ENCODE results near the gene TRAPPC14.

The TRAPPC14 gene

GRCh38 chr7:100176096-100177044, 17.8 kb upstream of the TRAPPC14 start:
- peak overlapping the region; percentile 86 for H3K4me3 ChIP-seq (ENCODE audit: low read depth, low read length)
- TF ChIP-seq, protein P1, sequence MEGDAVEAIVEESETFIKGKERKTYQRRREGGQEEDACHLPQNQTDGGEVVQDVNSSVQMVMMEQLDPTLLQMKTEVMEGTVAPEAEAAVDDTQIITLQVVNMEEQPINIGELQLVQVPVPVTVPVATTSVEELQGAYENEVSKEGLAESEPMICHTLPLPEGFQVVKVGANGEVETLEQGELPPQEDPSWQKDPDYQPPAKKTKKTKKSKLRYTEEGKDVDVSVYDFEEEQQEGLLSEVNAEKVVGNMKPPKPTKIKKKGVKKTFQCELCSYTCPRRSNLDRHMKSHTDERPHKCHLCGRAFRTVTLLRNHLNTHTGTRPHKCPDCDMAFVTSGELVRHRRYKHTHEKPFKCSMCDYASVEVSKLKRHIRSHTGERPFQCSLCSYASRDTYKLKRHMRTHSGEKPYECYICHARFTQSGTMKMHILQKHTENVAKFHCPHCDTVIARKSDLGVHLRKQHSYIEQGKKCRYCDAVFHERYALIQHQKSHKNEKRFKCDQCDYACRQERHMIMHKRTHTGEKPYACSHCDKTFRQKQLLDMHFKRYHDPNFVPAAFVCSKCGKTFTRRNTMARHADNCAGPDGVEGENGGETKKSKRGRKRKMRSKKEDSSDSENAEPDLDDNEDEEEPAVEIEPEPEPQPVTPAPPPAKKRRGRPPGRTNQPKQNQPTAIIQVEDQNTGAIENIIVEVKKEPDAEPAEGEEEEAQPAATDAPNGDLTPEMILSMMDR (IDR thresholded peaks at IDR 0.05; ENCODE audit: low read depth, low read length) = no peak

GRCh38 chr7:100175296-100175935, 16.9 kb upstream of the TRAPPC14 start:
- TF ChIP-seq, protein P1 (IDR thresholded peaks at IDR 0.05; ENCODE audit: low read depth, low read length) = no peak
- no peak overlapping the region for H3K4me3 ChIP-seq (ENCODE audit: low read depth, low read length)

DNA sequence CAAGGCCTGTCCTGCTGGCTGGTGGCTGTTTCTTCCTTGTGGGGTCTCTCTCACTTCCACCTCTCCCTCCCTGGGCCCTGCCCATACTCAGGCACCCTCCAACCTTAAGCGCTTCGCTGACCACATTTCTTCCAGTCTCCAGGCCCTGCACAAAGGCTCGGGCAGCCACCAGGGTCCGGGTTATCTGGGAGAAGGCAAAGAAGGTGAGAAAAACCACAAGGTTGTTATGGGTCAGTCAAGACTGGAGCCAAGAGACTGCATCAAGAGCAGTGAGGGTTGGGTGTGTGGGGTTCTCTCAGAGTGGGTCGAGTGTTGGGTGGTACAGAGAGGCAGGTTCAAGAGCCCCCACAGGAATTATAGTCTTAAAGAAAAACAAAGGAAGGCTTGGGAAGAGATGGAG, 16.1 kb upstream of the TRAPPC14 start:
- TF ChIP-seq, protein P1 (IDR thresholded peaks at IDR 0.05; ENCODE audit: low read depth, low read length) = no peak
- no peak overlapping the region for H3K4me3 ChIP-seq (ENCODE audit: low read depth, low read length)

DNA sequence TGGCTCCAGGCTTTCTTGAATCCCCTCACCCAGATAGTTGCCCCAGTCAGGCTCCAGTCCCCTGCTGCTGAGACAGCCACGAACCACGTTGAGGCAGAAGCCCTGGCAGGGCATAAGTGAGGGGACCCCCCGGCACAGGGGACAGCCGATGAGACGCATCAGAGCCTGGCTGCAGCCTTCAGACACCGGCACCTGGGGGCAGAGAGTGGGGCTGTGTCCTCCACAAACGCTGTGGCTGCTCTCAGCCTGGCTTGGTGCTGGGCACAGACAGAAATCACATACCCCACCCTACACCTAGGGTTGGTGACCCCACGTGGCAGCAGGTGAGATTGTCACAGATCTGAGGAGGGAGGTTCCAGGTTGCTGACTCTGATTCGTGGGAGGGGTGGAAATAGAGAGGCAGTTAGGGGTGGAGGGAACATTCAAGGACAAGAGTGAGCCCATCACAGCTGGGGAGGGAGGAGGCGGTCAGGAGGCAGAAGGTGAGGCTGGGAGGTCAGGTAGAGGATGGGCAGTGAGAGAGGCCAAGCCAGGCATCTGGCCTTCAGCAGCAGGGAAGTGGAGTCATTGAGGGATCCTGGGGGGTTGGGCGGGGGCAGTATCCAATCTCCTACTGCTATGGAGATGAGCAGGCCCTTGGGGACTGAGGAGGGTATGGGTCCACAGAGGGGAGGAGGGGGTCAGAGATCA, 15.4 kb upstream of the TRAPPC14 start:
- TF ChIP-seq, protein P1 (IDR thresholded peaks at IDR 0.05; ENCODE audit: low read depth, low read length) = no peak
- no peak overlapping the region for H3K4me3 ChIP-seq (ENCODE audit: low read depth, low read length)

GRCh38 chr7:100171840-100172239, 13.3 kb upstream of the TRAPPC14 start:
- H3K4me3 ChIP-seq (ENCODE audit: low read depth, low read length) = no peak overlapping the region
- TF ChIP-seq, protein P1 (IDR thresholded peaks at IDR 0.05; ENCODE audit: low read depth, low read length) = no peak

DNA sequence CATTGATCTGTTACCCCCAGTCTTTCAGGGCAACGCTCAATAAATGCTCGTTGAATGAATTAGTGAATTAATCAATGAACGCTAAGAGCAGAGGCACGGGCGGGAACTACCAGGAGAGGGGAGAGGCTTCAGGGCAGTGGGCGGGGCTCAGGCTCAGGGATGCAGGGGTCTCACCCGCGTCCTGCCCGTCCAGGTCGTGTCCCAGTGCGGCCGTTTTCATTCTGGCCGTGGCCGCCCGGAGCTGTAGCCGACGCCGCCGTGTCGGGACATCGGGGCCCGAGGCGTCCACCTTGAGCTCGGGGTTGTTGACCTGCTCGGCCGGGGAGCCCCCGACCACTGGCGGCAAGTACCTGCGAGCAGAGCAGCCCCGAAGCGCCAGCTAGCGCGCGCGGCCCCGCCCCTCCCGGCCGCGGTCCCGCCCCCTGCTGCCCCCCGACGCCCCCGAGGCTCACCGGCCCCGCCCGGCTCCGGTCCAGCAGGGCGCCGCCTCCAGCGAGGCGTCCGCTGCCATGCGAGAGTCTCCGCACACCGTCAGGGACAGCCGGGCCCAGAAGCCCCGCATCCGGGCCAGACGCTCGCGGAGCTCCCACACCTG, 12.7 kb upstream of the TRAPPC14 start:
- TF ChIP-seq, protein P1 (IDR thresholded peaks at IDR 0.05; ENCODE audit: low read depth, low read length) = no peak
- no peak overlapping the region for H3K4me3 ChIP-seq (ENCODE audit: low read depth, low read length)

Measured in WI38 (cell line).